GM20000 (cell line): ENCODE data around the gene TKTL1.

Experiments
- DNase-seq: peaks from one replicate; pipeline ENCODE4 v3.0.0; 2012; ENCODE audit warnings: low spot score
- CTCF ChIP-seq: IDR thresholded peaks from 2 replicates; pipeline ENCODE4 v1.5.1; 2012; ENCODE audit warnings: mild to moderate bottlenecking, control low read depth; ENCODE audit errors: extremely low read depth, missing control alignments

TKTL1 gene

GRCh38 chrX:154357205-154357604, 61.6 kb downstream of the TKTL1 start:
- TF ChIP-seq CTCF: no peak
- no peak for DNase-seq

GRCh38 chrX:154358011-154358410, 62.4 kb downstream of the TKTL1 start:
- TF ChIP-seq CTCF: no peak
- no peak for DNase-seq

GRCh38 chrX:154358829-154359228, 63.2 kb downstream of the TKTL1 start:
- no peak for TF ChIP-seq CTCF
- no peak for DNase-seq

GRCh38 chrX:154359362-154360154, 64.0 kb downstream of the TKTL1 start:
- TF ChIP-seq CTCF: no peak
- no peak for DNase-seq

GRCh38 chrX:154360155-154360713, 64.6 kb downstream of the TKTL1 start:
- TF ChIP-seq CTCF: no peak
- DNase-seq: no peak

- no peak for DNase-seq
Observed at GRCh38 chrX:154362085-154362742, 66.6 kb downstream of the TKTL1 start.

More at GRCh38 chrX:154362085-154362742, 66.6 kb downstream of the TKTL1 start:
- TF ChIP-seq CTCF: no peak
